ENCODE results near the gene CCDC51.

The CCDC51 gene

GRCh38 chr3:48418651-48419050, 21.3 kb downstream of the CCDC51 start:
- no peak for DNase-seq (ENCODE audit: low read depth in 1 of 2, low spot score in 1 of 2)
- in situ Hi-C loops (cut with HindIII; ENCODE audit: low pct_unique_long_range_greater_than_20kb, low sequenced_read_pairs) = no loop called here
- TF ChIP-seq JUND (IDR thresholded peaks at IDR 0.05; ENCODE audit: low read depth) = no peak

DNA sequence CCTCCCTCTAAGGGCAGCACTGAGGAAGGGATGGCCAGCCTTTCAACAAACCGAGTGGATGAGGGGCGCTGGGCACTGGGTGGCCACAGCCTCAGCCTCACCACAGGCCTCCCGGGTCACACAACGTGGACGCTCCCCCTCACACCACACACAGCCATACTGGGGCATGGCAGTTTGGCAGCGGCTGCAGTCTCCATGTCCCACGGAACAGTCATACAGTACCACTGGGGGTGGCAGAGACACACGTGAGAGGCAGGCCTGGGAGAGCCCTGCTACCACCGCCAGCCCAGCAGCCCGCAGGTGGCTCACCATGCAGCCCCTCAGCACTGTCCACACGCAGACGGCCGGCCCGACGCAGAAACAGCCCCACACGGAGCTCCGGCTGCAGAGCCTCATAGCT, 21.8 kb downstream of the CCDC51 start:
- no peak for TF ChIP-seq JUND (IDR thresholded peaks at IDR 0.05; ENCODE audit: low read depth)
- in situ Hi-C loops (cut with HindIII; ENCODE audit: low pct_unique_long_range_greater_than_20kb, low sequenced_read_pairs) = no loop called here

DNA sequence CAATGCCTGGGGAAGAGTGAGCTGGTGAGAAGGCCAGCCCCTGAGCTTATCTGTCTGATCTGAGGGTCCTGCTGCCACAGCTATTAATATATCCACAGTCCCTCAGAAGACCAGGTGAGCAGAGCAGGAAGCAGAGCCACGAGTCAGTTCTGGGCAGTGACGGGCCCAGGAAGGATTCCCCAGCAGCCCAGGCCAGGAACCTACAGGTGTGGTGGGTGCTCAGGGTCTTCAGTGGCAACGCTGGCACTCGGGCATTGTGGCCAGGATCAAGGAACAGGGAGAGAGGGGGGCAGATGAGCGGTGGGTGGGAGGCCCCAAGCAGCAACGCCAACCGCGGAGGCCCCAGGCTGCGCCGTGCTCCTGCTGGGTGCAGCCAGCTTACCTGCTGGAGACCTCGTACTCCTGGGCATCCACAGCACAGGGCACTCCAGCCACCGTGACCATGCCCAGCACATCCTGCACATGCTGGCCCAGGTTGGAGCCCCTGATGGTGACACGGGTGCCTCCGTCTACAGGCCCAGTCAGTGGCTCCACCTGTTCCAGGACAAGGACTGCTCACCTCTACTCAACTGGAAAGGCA, 22.3 kb downstream of the CCDC51 start:
- TF ChIP-seq JUND (IDR thresholded peaks at IDR 0.05; ENCODE audit: low read depth) = no peak
- DNase-seq (ENCODE audit: low read depth in 1 of 2, low spot score in 1 of 2) = no peak
- in situ Hi-C loops (cut with HindIII; ENCODE audit: low pct_unique_long_range_greater_than_20kb, low sequenced_read_pairs) = no loop called here

More for the DNA sequence above, 21.8 kb downstream of the CCDC51 start:
- no peak for DNase-seq (ENCODE audit: low read depth in 1 of 2, low spot score in 1 of 2)

GRCh38 chr3:48416546-48416945, 23.4 kb downstream of the CCDC51 start:
- in situ Hi-C loops (cut with HindIII; ENCODE audit: low pct_unique_long_range_greater_than_20kb, low sequenced_read_pairs) = no loop called here
- no peak for DNase-seq (ENCODE audit: low read depth in 1 of 2, low spot score in 1 of 2)
- no peak for TF ChIP-seq JUND (IDR thresholded peaks at IDR 0.05; ENCODE audit: low read depth)

- TF ChIP-seq JUND (IDR thresholded peaks at IDR 0.05; ENCODE audit: low read depth) = no peak
- in situ Hi-C loops (cut with HindIII; ENCODE audit: low pct_unique_long_range_greater_than_20kb, low sequenced_read_pairs) = no loop called here
- no peak for DNase-seq (ENCODE audit: low read depth in 1 of 2, low spot score in 1 of 2)
Measured at GRCh38 chr3:48416091-48416505, 23.8 kb downstream of the CCDC51 start.

- no peak for DNase-seq (ENCODE audit: low read depth in 1 of 2, low spot score in 1 of 2)
- no peak for TF ChIP-seq JUND (IDR thresholded peaks at IDR 0.05; ENCODE audit: low read depth)
- in situ Hi-C loops (cut with HindIII; ENCODE audit: low pct_unique_long_range_greater_than_20kb, low sequenced_read_pairs) = no loop called here
Measured at GRCh38 chr3:48415251-48415953, 24.5 kb downstream of the CCDC51 start.

GRCh38 chr3:48414376-48415250, 25.3 kb downstream of the CCDC51 start:
- no peak for DNase-seq (ENCODE audit: low read depth in 1 of 2, low spot score in 1 of 2)
- no peak for TF ChIP-seq JUND (IDR thresholded peaks at IDR 0.05; ENCODE audit: low read depth)
- in situ Hi-C loops (cut with HindIII; ENCODE audit: low pct_unique_long_range_greater_than_20kb, low sequenced_read_pairs) = no loop called here

- in situ Hi-C loops (cut with HindIII; ENCODE audit: low pct_unique_long_range_greater_than_20kb, low sequenced_read_pairs) = no loop called here
- TF ChIP-seq JUND (IDR thresholded peaks at IDR 0.05; ENCODE audit: low read depth) = no peak
- DNase-seq (ENCODE audit: low read depth in 1 of 2, low spot score in 1 of 2) = no peak
Measured at GRCh38 chr3:48413611-48414010, 26.3 kb downstream of the CCDC51 start.

- no peak for DNase-seq (ENCODE audit: low read depth in 1 of 2, low spot score in 1 of 2)
- in situ Hi-C loops (cut with HindIII; ENCODE audit: low pct_unique_long_range_greater_than_20kb, low sequenced_read_pairs) = no loop called here
Measured at GRCh38 chr3:48413086-48413485, 26.8 kb downstream of the CCDC51 start.

GRCh38 chr3:48412375-48413001, 27.4 kb downstream of the CCDC51 start:
- in situ Hi-C loops (cut with HindIII; ENCODE audit: low pct_unique_long_range_greater_than_20kb, low sequenced_read_pairs) = no loop called here
- TF ChIP-seq JUND (IDR thresholded peaks at IDR 0.05; ENCODE audit: low read depth) = no peak
- no peak for DNase-seq (ENCODE audit: low read depth in 1 of 2, low spot score in 1 of 2)

More at GRCh38 chr3:48413086-48413485, 26.8 kb downstream of the CCDC51 start:
- no peak for TF ChIP-seq JUND (IDR thresholded peaks at IDR 0.05; ENCODE audit: low read depth)

DNA sequence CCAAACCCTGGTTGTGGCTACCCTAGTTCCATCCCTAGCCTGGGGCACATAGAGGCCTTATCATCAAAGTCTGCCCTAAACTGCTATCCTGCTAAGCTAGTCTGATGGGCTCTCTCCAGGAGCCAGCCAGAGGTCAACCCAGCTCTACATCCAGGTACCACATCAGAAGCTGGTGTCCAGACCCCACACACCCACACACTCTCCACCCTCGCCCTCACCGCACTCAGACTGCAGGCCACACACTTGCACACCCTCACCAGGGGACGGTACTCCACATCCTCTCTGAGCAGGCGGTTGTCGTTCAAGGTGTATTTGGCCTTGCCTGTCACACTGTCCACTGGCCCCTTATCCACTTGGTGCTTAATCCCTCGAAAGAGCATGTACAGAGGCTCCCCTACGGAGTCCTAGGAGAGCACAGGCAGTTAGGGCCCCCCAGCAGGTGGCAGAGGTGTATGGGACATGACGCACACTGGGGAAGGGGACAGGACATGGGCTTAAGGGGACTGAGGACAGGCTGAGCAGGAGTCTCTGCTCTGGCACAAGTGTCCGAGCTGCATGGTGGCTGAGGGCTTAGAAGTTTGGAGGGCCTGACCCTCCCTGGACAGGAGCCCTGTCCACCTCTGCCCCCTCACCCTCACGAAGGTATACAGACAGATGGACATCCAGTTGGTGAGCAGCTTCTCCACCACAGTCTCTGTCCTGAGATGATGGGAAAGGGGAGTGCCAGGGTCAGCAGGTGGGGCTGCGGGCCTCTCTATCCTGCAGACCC, 28.1 kb downstream of the CCDC51 start:
- in situ Hi-C loops (cut with HindIII; ENCODE audit: low pct_unique_long_range_greater_than_20kb, low sequenced_read_pairs) = no loop called here
- no peak for TF ChIP-seq JUND (IDR thresholded peaks at IDR 0.05; ENCODE audit: low read depth)
- DNase-seq (ENCODE audit: low read depth in 1 of 2, low spot score in 1 of 2) = no peak

GRCh38 chr3:48411041-48411588, 28.8 kb downstream of the CCDC51 start:
- DNase-seq (ENCODE audit: low read depth in 1 of 2, low spot score in 1 of 2) = no peak
- no peak for TF ChIP-seq JUND (IDR thresholded peaks at IDR 0.05; ENCODE audit: low read depth)
- in situ Hi-C loops (cut with HindIII; ENCODE audit: low pct_unique_long_range_greater_than_20kb, low sequenced_read_pairs) = no loop called here
